Psoas muscle (tissue), 8 donors: Measurements from ENCODE around the gene NDRG4. TPM values are rescaled to one million over a fixed set of nuclear protein-coding genes. Genes with fewer than 3 reads are reported as not detected.

Source experiments
- ATAC-seq, 4 donors: fragments of 200-7000 bp; cut with Tn5 transposase; one replicate each; pipeline ENCODE4 v1.9.1; 2020; ENCODE audit warnings: moderate library complexity in 3 of 4, mild to moderate bottlenecking in 2 of 4
- DNase-seq, 2 donors: peaks; one replicate each; pipeline ENCODE4 v3.0.0-alpha.2; 2020
- H3K27ac ChIP-seq: fragments of 200-600 bp; one replicate; pipeline ENCODE4 v1.8.0; 2022
- H3K27me3 ChIP-seq, 3 donors: fragments of 200-600 bp in 1 of 3; one replicate each; pipeline versions ENCODE4 v1.6.1 to v1.8.0; 2013 to 2022; ENCODE audit warnings: low read length in 2 of 3, mild to moderate bottlenecking in 2 of 3, moderate library complexity in 1 of 3; ENCODE audit not compliant: insufficient read depth in 3 of 3
- H3K36me3 ChIP-seq, 2 donors: fragments of 200-600 bp in 1 of 2; one replicate each; pipeline versions ENCODE4 v1.6.1 to v1.8.0; 2013 to 2022; ENCODE audit warnings: low read depth in 1 of 2, mild to moderate bottlenecking in 1 of 2, moderate library complexity in 1 of 2; ENCODE audit not compliant: insufficient read depth in 1 of 2
- H3K4me1 ChIP-seq: fragments of 200-600 bp; one replicate; pipeline ENCODE4 v1.8.0; 2022
- H3K4me3 ChIP-seq: fragments of 200-600 bp; one replicate; pipeline ENCODE4 v1.8.0; 2022; ENCODE audit warnings: mild to moderate bottlenecking
- H3K9me3 ChIP-seq: fragments of 200-600 bp; one replicate; pipeline ENCODE4 v1.8.0; 2022
- WGBS, 3 donors: extraction: QIAGEN DNeasy Blood & Tissue Kit; methylation state at CpG; one replicate each; pipeline versions ENCODE4 v1.1.6 to v1.1.7; 2013; 5-methylcytosine and 5-hydroxymethylcytosine counted together
- intact Hi-C, 2 donors: fragments of 100-400 bp; cut with DNase I; formaldehyde crosslinking; loops; one replicate each; pipeline versions ENCODE4 v1.11.0 to v1.14.2; 2022
- long read RNA-seq, 2 donors: library from polyadenylated mRNA; unstranded; transcript quantifications; one replicate each; pipeline ENCODE4 v2.0.0, GENCODE V29; 2021
- polyA plus RNA-seq, 3 donors: library from polyadenylated mRNA; stranded (reverse); fragments of 200-250 nt; gene quantifications; one replicate each; pipeline ENCODE4 v1.2.3, GENCODE V29; 2013
- total RNA-seq, 4 donors: library from RNA; stranded (reverse); fragmentation: NEBNext Ultra II Directional in 2 of 4; extraction: Animal tissue kit (Norgen Biotek cat#: 25700) in 2 of 4; gene quantifications; one replicate each; pipeline versions ENCODE4 v1.2.1 to v1.2.4, GENCODE V29; 2021 to 2023
- TF ChIP-seq, protein P1 (sequence below): fragments of 200-600 bp; IDR thresholded peaks from one replicate; pipeline ENCODE4 v1.8.0; 2022; ENCODE audit warnings: antibody characterized with exemption
- donor health status: healthy with polysubstance abuse.
- donor health status: DM: no; HTN: no; CAD: no; lungs with moderate emphysema.
- donor health status: Bipolar disorder and iron deficiency.
- donor health status: healthy.
- donor health status: DM: yes; HTN: yes; CAD: no.
- donor health status: DM: no; HTN: no; CAD: no.
- donor health status: DM: no; HTN: no; CAD: no.
- donor health status: DM: yes; HTN: yes; CAD: no.

NDRG4 gene, protein sequence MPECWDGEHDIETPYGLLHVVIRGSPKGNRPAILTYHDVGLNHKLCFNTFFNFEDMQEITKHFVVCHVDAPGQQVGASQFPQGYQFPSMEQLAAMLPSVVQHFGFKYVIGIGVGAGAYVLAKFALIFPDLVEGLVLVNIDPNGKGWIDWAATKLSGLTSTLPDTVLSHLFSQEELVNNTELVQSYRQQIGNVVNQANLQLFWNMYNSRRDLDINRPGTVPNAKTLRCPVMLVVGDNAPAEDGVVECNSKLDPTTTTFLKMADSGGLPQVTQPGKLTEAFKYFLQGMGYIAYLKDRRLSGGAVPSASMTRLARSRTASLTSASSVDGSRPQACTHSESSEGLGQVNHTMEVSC
- total RNA-seq (1 to 10 TPM; 1.7 to 6.3 (median 3.8) TPM), polyA plus RNA-seq (10 to 100 TPM in 1 of 3 donors, 1 to 10 TPM in 2; 1.8 to 12.3 (median 2.0) TPM)
- long read RNA-seq, donor 1, partial matches to known transcripts = 0 of 3 reads
- long read RNA-seq, donor 1, other reads (novel, unspliced or antisense) = 0 of 3 reads
- long read RNA-seq, donor 2, partial matches to known transcripts = 0 of 8 reads
- long read RNA-seq, donor 2, other reads (novel, unspliced or antisense) = 1 of 8 reads

DNA sequence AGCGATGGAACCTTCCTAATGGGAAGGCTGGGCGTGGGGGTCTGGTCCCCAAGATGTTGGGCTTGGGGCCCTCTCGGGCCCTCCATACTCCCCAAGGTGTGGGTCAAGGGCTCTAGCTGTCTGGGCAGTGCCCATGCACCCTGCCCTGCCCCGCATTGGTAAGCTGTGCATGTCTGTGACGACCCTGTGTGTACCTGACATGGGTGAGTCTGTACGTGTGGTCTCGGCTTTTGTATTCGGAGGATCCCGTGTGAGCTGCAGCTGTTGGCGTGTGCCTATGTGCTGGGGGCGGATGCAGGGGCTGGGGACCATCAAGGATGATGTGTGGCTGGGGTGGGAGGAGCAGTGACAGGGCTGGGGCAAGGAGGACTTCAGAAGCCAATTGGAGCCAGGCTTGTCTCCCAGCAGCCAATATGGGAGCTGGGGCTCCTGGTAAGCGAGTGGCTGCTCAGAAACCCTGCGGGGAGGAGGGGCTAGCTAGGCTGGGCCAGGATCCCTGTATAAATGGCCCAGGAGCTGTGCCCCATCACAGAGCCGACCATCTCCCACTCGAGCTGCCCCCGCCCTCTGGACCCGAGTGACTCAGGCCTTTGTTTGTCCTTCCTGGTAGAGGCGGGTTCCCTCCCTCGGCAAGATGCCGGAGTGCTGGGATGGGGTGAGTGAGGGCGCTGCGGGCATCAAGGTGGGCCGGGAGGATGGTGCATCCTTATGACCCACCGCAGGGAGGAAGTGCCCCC lies at the start of gene NDRG4:
Gene NDRG4 (plus strand): TSS at position 529 of the 737 bp plus-strand sequence. CDS start 106 bp downstream, at position 635.
- Histone ChIP-seq H3K4me1 (no peaks in the 10 kb centered on the region), H3K4me3 (no peak within 1 kb of the TSS), H3K9me3 (no peaks in the 10 kb centered on the region), H3K27ac (no peak within 1 kb of the TSS), H3K36me3 (no peaks in the 10 kb centered on the region), H3K27me3 (peaks cover 0 to 20% (median 14%) of the 10 kb centered on the region in 3 donors)
- TF ChIP-seq, protein P1, sequence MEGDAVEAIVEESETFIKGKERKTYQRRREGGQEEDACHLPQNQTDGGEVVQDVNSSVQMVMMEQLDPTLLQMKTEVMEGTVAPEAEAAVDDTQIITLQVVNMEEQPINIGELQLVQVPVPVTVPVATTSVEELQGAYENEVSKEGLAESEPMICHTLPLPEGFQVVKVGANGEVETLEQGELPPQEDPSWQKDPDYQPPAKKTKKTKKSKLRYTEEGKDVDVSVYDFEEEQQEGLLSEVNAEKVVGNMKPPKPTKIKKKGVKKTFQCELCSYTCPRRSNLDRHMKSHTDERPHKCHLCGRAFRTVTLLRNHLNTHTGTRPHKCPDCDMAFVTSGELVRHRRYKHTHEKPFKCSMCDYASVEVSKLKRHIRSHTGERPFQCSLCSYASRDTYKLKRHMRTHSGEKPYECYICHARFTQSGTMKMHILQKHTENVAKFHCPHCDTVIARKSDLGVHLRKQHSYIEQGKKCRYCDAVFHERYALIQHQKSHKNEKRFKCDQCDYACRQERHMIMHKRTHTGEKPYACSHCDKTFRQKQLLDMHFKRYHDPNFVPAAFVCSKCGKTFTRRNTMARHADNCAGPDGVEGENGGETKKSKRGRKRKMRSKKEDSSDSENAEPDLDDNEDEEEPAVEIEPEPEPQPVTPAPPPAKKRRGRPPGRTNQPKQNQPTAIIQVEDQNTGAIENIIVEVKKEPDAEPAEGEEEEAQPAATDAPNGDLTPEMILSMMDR = no peak
- WGBS, 3 donors = 43 to 45% (median 43%) methylated on average over 20 to 24 of the region's 24 CpGs
- intact Hi-C loops = no loop called here
- DNase-seq (peak in 1 of 2 donors; percentile 36), ATAC-seq (peak in 3 of 4 donors; percentile 15 to 44 (median 39))

DNA sequence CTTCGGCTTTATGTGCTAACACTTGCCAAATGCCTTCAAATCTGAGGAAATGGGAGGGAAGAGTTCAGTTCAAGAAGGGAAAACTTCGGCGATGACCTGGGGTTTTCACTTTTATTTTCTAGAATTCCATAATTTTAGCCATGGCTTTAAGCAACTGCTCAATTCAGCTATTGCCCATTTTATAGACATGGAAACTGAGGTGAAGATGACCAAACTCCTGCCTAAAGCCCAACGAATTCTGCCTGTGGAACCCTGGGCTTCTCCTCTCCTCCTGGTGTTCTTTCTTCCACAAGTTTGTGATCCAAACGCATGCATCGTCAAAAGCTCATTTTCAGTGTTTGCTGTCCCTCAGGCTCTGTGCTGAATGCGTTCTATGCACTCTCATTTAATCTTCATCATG lies 49.4 kb upstream of the NDRG4 start:
- Histone ChIP-seq H3K4me3 (no peak overlapping the region), H3K36me3 (no peaks in the 10 kb centered on the region), H3K27ac (no peak overlapping the region), H3K4me1 (no peaks in the 10 kb centered on the region), H3K27me3 (peaks cover 0 to 4% (median 0%) of the 10 kb centered on the region in 3 donors), H3K9me3 (no peaks in the 10 kb centered on the region)
- TF ChIP-seq, protein P1 = no peak
- intact Hi-C loops = no loop called here
- no peak for ATAC-seq
- no peak for DNase-seq
- WGBS, 3 donors = 83 to 84% (median 84%) methylated on average over 7 of the region's 7 CpGs

DNA sequence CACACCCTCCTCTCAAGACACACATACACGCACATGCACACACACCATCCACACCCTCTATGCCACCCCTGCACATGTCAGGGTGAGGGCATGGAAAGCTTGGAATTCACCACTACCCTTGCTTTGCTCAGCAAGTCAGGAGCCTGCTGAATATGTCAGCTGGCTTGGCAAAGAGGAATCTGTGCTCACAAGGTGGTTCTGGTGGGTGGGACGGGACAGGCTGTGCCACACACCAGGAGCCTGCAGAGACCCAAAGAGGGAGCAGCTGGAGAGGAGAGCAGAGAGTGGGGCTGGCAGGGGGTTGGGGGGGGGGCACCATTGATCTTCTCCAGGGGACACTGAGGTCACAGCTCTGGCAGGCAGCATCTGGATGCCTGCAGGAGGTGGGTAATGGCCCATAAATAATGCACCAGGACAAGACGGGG lies 48.7 kb upstream of the NDRG4 start:
- peaks cover 0 to 4% (median 0%) of the 10 kb centered on the region in 3 donors for H3K27me3 ChIP-seq
- H3K9me3 ChIP-seq = no peaks in the 10 kb centered on the region
- intact Hi-C loops = no loop called here
- TF ChIP-seq, protein P1 = no peak
- DNase-seq (no peak), ATAC-seq (no peak)
- H3K4me1 ChIP-seq = no peaks in the 10 kb centered on the region
- no peaks in the 10 kb centered on the region for H3K36me3 ChIP-seq
- WGBS, 3 donors = 62 to 68% (median 67%) methylated on average over 3 of the region's 3 CpGs
- H3K4me3 ChIP-seq = no peak overlapping the region
- H3K27ac ChIP-seq = no peak overlapping the region

DNA sequence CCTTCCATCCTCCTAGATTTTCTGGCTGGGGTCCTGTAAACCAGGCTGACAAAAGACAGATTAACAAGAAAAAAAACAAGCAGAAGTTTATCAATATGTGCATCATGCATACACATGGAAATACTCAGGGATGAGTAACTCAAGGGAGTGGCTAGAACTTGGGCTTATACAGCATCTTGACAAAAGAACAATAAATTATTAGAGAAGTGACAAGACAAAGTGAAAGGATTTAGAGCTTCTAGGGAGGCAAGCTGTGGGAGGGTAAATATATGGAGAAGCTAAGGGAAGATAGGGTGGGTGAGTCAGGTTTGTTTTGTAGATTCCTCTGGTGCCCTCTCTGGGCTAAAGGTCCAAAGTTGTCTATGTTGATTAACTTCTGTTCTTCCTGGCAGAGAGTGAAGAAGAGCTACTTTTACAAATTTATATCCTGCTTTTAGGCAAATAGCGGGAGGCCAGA lies 48.0 kb upstream of the NDRG4 start:
- ATAC-seq = no peak

More for the DNA sequence above, 48.0 kb upstream of the NDRG4 start:
- H3K4me1 ChIP-seq = no peaks in the 10 kb centered on the region
- H3K9me3 ChIP-seq = no peaks in the 10 kb centered on the region
- no peaks in the 10 kb centered on the region for H3K36me3 ChIP-seq
- TF ChIP-seq, protein P1 = no peak
- no peak for DNase-seq
- H3K27ac ChIP-seq = no peak overlapping the region
- H3K4me3 ChIP-seq = no peak overlapping the region
- 84 to 100% (median 92%) methylated on average over 1 of the region's 1 CpG for WGBS, 3 donors
- intact Hi-C loops = no loop called here
- H3K27me3 ChIP-seq = peaks cover 0 to 4% (median 0%) of the 10 kb centered on the region in 3 donors
